T-helper 2 cell treated with Interferon-gamma antibody and Interleukin-4, amounts not matched to agents 5 μg/mL and 100 μg/mL, for 36 hours (primary cell): ENCODE results near the gene SNX32.

Source experiments
- DNase-seq: peaks from one replicate; pipeline ENCODE4 v3.0.0; 2021; ENCODE audit warnings: low spot score
- H3K27ac Mint-ChIP-seq: one replicate; pipeline ENCODE4 v1.8.0; 2021; ENCODE audit warnings: mild to moderate bottlenecking, mixed read lengths
- H3K27me3 Mint-ChIP-seq: one replicate; pipeline ENCODE4 v1.8.0; 2021; ENCODE audit warnings: low read depth, mixed read lengths
- H3K36me3 Mint-ChIP-seq: one replicate; pipeline ENCODE4 v1.8.0; 2021; ENCODE audit warnings: low read depth, mixed read lengths
- H3K4me1 Mint-ChIP-seq: one replicate; pipeline ENCODE4 v1.8.0; 2021; ENCODE audit warnings: low read depth, mixed read lengths
- H3K4me3 Mint-ChIP-seq: one replicate; pipeline ENCODE4 v1.8.0; 2022; ENCODE audit warnings: mild to moderate bottlenecking, moderate library complexity, mixed read lengths
- H3K9me3 Mint-ChIP-seq: one replicate; pipeline ENCODE4 v1.8.0; 2021; ENCODE audit warnings: mixed read lengths

Gene SNX32

DNA sequence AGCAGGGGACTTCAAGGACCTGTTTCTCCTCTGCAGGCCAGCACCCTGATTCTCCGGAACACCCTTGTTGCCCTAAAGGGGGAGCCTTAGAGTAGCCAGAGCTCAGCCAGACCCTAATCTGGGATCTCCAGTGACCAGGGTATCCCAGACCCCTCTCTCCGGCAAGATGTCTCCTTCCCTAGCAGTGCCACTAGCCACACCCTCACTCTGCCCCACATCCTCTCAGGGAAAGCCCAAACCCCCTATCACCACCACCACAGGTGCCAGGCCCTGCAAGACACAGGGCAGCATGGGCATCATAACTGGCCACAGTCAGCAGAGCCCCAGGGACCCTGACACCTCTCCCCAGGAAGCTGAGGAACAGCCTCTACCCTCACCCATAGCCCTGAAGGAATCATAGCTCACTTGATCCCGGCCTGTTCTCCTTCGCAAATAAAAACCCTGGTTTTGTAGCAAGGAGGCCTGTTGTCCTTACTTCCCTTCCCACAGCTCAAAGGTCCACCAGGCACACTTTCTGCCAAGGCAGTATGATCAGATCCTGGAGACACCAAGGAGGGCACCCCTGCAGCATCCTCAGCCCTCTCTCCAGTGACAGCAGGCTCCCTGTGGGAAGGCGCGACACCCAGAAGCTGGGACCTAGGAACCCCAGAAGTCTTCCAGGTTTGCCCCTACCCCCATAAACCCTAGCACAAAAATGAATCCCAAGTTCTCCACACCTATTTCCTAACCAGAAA is 19.6 kb downstream of the SNX32 start:
- Mint-ChIP-seq H3K4me1 (peaks cover 31% of the 10 kb centered on the region), H3K4me3 (peak overlapping the region; percentile 15), H3K27ac (no peak overlapping the region), H3K9me3 (peaks cover 8% of the 10 kb centered on the region), H3K27me3 (no peaks in the 10 kb centered on the region), H3K36me3 (peaks cover 66% of the 10 kb centered on the region)
- no peak for DNase-seq

GRCh38 chr11:65854161-65854592 is 20.4 kb downstream of the SNX32 start:
- Mint-ChIP-seq H3K27ac (no peak overlapping the region), H3K4me3 (peak overlapping the region; percentile 71)

DNA sequence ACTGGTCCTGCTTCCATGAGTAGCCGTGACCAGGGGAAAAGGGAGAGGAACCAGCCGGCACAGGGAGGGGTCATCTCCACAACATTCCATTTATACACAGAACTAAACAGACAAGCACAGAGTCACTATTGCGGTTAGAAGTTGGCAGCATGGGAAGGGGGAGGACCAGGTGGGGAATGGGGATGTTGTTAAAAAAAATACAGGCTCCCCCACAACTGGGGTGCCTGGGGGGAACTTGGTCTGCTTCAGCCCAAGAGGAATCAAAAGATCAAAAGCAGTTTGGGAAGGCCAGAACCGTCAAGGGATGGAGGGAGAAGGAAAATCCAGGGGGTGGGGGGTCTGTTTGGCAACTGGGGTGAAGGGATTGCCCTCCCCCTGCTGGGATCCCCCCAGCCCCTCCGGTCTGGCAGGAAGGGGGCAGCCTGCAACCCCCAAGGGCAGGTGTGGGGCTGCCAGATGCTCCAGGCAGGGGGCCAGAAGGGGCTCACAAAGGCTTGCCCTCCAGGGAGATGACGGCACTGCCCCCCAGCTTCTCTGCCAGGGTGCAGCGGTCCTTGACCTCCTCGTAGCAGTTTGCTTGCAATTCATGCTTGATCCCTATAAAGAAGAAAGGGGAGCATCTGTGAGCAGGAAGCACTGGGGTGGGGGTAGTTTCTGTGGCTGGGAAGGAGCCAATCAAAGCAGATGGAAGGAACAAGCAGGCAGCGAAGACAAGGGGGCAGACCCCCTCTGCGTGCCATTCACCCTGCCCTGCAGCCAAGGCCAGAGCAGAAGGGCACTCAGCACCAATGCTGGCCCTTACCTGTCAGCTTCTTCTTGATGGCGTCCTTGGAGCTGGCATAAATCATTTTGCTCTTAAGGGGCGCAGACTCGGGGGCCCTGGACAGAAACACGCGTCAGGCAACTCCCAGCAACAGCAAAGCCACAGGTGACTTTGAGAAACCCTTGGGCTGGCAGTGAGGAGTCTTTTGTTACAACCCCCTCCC is 21.4 kb downstream of the SNX32 start:
- peak overlapping the region; percentile 91 for H3K4me3 Mint-ChIP-seq
- no peak for DNase-seq
- H3K27ac Mint-ChIP-seq, result peak overlapping the region; percentile 63
- peaks cover 40% of the 10 kb centered on the region for H3K4me1 Mint-ChIP-seq
- no peaks in the 10 kb centered on the region for H3K27me3 Mint-ChIP-seq
- H3K9me3 Mint-ChIP-seq, result peaks cover 8% of the 10 kb centered on the region
- peaks cover 64% of the 10 kb centered on the region for H3K36me3 Mint-ChIP-seq

More at GRCh38 chr11:65854161-65854592, 20.4 kb downstream of the SNX32 start:
- no peaks in the 10 kb centered on the region for H3K27me3 Mint-ChIP-seq
- H3K4me1 Mint-ChIP-seq, result peaks cover 35% of the 10 kb centered on the region
- peaks cover 8% of the 10 kb centered on the region for H3K9me3 Mint-ChIP-seq
- DNase-seq, result no peak
- H3K36me3 Mint-ChIP-seq, result peaks cover 66% of the 10 kb centered on the region

GRCh38 chr11:65855927-65856363 is 22.2 kb downstream of the SNX32 start:
- Mint-ChIP-seq H3K36me3 (peaks cover 58% of the 10 kb centered on the region), H3K4me1 (peaks cover 40% of the 10 kb centered on the region), H3K27me3 (no peaks in the 10 kb centered on the region), H3K9me3 (peaks cover 8% of the 10 kb centered on the region), H3K4me3 (peak overlapping the region; percentile 91), H3K27ac (peak overlapping the region; percentile 72)
- no peak for DNase-seq

DNA sequence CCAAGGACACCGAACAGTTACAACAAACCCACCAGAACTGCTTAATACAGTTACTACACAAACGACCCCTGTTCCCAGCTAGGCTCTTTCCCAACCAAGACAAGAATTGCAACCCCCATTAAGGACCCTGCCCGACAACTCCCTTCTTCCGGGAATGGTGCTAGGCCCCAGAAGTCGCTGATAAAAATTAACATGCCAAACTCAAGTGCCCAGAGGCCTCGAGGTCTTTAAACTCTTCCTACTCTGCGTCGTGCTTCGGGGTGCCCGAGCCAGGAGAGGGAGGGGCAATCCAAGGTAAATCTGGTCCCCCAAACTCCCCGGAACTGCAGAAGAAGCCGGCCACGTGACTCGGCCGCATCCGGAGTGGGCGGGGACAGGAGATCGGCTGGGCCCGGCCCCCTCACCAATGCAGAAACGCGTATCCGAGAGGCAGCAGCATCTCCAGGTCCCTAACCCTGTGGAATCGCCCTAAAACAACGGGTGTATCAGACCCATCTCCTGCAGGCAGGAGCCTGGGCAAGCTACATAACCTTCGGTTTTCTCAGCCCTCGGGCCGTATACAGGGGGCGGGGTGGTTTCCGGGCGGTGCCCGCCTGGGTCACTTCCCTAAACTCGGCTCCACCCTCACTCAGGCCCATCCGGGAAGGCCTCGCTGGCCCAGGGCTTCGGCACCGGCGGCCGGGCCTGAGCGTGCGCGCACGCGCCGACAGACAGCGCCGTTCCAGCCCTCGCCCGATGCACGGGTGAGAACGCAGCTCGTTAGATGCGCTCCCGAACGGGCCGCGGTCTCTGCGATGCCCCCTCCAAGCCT is 23.1 kb downstream of the SNX32 start:
- Mint-ChIP-seq H3K27ac (peak overlapping the region; percentile 72), H3K27me3 (no peaks in the 10 kb centered on the region), H3K4me3 (peak overlapping the region; percentile 91), H3K36me3 (peaks cover 57% of the 10 kb centered on the region), H3K9me3 (peaks cover 3% of the 10 kb centered on the region), H3K4me1 (peaks cover 44% of the 10 kb centered on the region)
- DNase-seq, result peak; percentile 84

GRCh38 chr11:65857500-65857852 is 23.7 kb downstream of the SNX32 start:
- H3K9me3 Mint-ChIP-seq, result no peaks in the 10 kb centered on the region
- no peak for DNase-seq
- peak overlapping the region; percentile 91 for H3K4me3 Mint-ChIP-seq
- peaks cover 54% of the 10 kb centered on the region for H3K36me3 Mint-ChIP-seq
- no peaks in the 10 kb centered on the region for H3K27me3 Mint-ChIP-seq
- H3K4me1 Mint-ChIP-seq, result peaks cover 45% of the 10 kb centered on the region
- H3K27ac Mint-ChIP-seq, result peak overlapping the region; percentile 76

- Mint-ChIP-seq H3K36me3 (peaks cover 57% of the 10 kb centered on the region), H3K27me3 (no peaks in the 10 kb centered on the region)
Measured at GRCh38 chr11:65857853-65858680, 24.3 kb downstream of the SNX32 start, which contains the start of gene CFL1. Gene CFL1 (minus strand): TSS chr11:65858180. CDS start chr11:65858099, 81 bp downstream.

DNA sequence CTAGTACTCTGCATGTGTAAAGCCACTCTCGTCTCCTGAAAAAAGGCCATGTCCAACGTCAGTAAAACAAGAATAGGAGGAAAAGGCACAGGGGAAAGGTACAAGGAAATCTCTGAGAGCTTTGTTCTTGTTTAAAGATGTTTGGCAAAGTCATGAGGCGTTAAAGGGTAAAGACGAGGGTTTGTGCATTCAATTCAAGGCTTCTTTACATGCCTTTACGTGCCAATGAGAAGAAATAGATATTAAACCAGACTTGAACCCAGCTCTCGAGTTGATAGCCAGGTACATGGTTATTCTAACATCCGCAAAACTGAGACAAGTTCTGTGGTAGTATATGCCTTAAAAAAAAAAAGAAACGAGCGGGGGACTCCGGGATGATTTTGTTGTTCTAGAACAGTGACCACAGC is 24.9 kb downstream of the SNX32 start:
- Mint-ChIP-seq H3K4me3 (peak overlapping the region; percentile 91), H3K27me3 (no peaks in the 10 kb centered on the region), H3K36me3 (peaks cover 56% of the 10 kb centered on the region), H3K27ac (peak overlapping the region; percentile 98), H3K9me3 (no peaks in the 10 kb centered on the region), H3K4me1 (peaks cover 48% of the 10 kb centered on the region)
- no peak for DNase-seq

More at GRCh38 chr11:65857853-65858680, 24.3 kb downstream of the SNX32 start, which contains the start of gene CFL1:
- Mint-ChIP-seq H3K4me1 (peaks cover 50% of the 10 kb centered on the region), H3K4me3 (peak within 1 kb of the TSS; percentile 91), H3K9me3 (no peaks in the 10 kb centered on the region), H3K27ac (peak within 1 kb of the TSS; percentile 98)
- peak; percentile 99 for DNase-seq

DNA sequence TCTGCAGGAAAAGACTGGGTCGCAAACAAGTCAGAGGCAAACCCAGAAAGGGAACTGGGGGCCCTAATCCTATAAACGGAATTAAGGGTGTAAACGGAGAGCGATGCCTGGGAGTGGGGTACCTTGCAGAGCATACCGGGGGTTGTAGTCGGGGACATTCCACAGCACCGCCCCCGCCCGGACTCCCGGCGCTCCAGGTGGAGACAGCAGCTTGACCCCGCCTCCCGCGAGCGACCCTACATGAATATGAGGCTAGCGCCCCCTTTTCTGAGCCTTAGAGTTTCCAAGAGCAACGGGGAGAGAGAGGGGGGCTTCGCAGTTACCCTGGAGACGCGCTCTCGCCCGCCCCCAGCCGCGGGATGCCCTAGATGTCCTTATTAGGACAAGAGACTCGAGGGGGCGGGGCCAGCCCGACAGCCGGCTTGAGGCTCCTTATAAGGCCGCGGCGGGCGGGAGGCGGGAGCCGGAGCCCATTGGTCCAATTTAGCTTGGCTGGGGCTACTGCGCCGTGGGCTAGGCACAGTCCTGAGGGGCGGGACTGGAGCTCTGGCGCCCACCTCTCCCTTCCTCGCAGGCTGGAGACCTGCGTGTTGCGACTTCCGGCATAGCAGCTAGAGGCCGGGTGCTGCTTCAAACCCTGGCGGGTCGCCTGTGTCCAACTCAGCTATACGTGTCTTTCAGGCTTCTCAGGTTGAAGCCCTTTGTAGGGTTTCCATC is 25.5 kb downstream of the SNX32 start:
- Mint-ChIP-seq H3K27ac (peak overlapping the region; percentile 98), H3K9me3 (no peaks in the 10 kb centered on the region), H3K27me3 (no peaks in the 10 kb centered on the region), H3K4me1 (peaks cover 47% of the 10 kb centered on the region), H3K36me3 (peaks cover 53% of the 10 kb centered on the region), H3K4me3 (peak overlapping the region; percentile 91)
- DNase-seq, result peak; percentile 99

- Mint-ChIP-seq H3K36me3 (peaks cover 49% of the 10 kb centered on the region), H3K9me3 (no peaks in the 10 kb centered on the region), H3K4me1 (peaks cover 41% of the 10 kb centered on the region), H3K27me3 (no peaks in the 10 kb centered on the region), H3K4me3 (peak overlapping the region; percentile 91), H3K27ac (peak overlapping the region; percentile 98)
- no peak for DNase-seq
Measured at GRCh38 chr11:65859812-65860277, 26.1 kb downstream of the SNX32 start.

DNA sequence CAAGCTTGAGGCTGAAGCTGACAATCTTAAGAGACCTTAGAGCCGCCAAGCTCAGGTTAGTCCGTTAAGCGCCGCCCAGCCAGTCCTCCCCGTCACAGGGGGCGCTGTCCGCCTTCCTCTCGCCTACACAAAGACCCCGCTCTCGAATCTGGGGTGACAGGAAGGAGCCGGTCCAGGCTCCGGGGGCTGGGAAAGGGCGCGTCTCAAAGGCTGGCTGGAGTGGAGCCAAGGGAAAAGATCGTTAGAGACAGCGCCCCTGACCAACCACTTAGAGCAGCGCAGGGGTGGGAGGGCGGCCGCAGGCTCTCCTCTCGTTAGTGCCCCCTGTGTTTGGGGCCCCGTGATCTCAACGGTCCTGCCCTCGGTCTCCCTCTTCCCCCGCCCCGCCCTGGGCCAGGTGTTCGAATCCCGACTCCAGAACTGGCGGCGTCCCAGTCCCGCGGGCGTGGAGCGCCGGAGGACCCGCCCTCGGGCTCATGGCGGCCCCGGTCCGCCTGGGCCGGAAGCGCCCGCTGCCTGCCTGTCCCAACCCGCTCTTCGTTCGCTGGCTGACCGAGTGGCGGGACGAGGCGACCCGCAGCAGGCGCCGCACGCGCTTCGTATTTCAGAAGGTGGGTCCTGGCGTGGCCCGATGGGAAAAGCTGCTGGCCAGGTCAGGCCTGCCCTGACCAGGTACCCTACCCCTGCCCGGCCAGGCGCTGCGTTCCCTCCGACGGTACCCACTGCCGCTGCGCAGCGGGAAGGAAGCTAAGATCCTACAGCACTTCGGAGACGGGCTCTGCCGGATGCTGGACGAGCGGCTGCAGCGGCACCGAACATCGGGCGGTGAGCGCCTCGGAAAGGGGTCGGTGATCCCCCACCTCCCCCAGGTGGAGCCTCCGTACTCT is 26.8 kb downstream of the SNX32 start, which contains the start of gene MUS81:
MUS81 (plus strand) TSS at position 156 of the 887 bp plus-strand sequence; CDS start at position 477, 321 bp downstream.
- peaks cover 50% of the 10 kb centered on the region for H3K36me3 Mint-ChIP-seq

More for the DNA sequence above, 26.8 kb downstream of the SNX32 start, which contains the start of gene MUS81:
- H3K4me3 Mint-ChIP-seq, result peak within 1 kb of the TSS; percentile 91
- H3K27ac Mint-ChIP-seq, result peak within 1 kb of the TSS; percentile 98
- DNase-seq, result peak; percentile 94
- no peaks in the 10 kb centered on the region for H3K9me3 Mint-ChIP-seq
- peaks cover 42% of the 10 kb centered on the region for H3K4me1 Mint-ChIP-seq
- no peaks in the 10 kb centered on the region for H3K27me3 Mint-ChIP-seq
